Panc1 (cell line): ENCODE measurements around the gene DPH6.

Experiments
- POLR2AphosphoS5 ChIP-seq: IDR thresholded peaks from 2 replicates; pipeline ENCODE4 v1.6.1; 2012; ENCODE audit warnings: mild to moderate bottlenecking, low read depth, low read length, moderate library complexity
- TCF7L2 ChIP-seq: IDR thresholded peaks from 2 replicates; pipeline ENCODE4 v1.6.1; 2011; ENCODE audit warnings: mild to moderate bottlenecking, low read depth, low read length, inconsistent platforms
- TF ChIP-seq, protein P1 (sequence below): fragments of 450-650 bp; IDR thresholded peaks from 2 replicates; pipeline ENCODE4 v1.5.1; 2017; ENCODE audit warnings: mild to moderate bottlenecking
- TF ChIP-seq, protein P2 (sequence below), 2 experiments: IDR thresholded peaks; 2 replicates each; pipeline ENCODE4 v1.6.1; 2011 to 2012; ENCODE audit warnings: low read depth in 2 of 2, control low read depth in 1 of 2, low read length in 1 of 2, mild to moderate bottlenecking in 1 of 2, moderate library complexity in 1 of 2; ENCODE audit not compliant: insufficient read depth in 1 of 2

DNA sequence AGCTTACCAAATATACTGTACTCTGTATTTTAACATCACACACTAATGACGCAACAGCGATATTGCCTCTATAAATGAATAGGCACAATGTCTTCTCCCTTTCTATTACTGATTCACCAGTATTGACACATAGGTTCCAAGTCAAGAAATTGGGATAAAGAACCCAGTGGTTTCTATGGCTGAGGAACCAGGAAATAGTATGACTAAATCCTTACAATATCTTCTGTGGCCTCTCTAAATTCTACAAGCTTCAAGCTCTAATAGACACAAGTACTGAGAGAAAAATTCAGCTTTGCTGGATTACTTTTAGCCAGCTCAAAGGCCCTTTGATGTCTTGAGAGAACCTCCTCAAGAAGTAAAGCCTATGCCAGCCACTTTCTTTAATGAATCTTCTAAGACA lies 162.5 kb downstream of the DPH6 start:
- TF ChIP-seq, protein P1, sequence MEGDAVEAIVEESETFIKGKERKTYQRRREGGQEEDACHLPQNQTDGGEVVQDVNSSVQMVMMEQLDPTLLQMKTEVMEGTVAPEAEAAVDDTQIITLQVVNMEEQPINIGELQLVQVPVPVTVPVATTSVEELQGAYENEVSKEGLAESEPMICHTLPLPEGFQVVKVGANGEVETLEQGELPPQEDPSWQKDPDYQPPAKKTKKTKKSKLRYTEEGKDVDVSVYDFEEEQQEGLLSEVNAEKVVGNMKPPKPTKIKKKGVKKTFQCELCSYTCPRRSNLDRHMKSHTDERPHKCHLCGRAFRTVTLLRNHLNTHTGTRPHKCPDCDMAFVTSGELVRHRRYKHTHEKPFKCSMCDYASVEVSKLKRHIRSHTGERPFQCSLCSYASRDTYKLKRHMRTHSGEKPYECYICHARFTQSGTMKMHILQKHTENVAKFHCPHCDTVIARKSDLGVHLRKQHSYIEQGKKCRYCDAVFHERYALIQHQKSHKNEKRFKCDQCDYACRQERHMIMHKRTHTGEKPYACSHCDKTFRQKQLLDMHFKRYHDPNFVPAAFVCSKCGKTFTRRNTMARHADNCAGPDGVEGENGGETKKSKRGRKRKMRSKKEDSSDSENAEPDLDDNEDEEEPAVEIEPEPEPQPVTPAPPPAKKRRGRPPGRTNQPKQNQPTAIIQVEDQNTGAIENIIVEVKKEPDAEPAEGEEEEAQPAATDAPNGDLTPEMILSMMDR = no peak
- TF ChIP-seq POLR2AphosphoS5 (no peak), TCF7L2 (no peak)
- TF ChIP-seq, protein P2, sequence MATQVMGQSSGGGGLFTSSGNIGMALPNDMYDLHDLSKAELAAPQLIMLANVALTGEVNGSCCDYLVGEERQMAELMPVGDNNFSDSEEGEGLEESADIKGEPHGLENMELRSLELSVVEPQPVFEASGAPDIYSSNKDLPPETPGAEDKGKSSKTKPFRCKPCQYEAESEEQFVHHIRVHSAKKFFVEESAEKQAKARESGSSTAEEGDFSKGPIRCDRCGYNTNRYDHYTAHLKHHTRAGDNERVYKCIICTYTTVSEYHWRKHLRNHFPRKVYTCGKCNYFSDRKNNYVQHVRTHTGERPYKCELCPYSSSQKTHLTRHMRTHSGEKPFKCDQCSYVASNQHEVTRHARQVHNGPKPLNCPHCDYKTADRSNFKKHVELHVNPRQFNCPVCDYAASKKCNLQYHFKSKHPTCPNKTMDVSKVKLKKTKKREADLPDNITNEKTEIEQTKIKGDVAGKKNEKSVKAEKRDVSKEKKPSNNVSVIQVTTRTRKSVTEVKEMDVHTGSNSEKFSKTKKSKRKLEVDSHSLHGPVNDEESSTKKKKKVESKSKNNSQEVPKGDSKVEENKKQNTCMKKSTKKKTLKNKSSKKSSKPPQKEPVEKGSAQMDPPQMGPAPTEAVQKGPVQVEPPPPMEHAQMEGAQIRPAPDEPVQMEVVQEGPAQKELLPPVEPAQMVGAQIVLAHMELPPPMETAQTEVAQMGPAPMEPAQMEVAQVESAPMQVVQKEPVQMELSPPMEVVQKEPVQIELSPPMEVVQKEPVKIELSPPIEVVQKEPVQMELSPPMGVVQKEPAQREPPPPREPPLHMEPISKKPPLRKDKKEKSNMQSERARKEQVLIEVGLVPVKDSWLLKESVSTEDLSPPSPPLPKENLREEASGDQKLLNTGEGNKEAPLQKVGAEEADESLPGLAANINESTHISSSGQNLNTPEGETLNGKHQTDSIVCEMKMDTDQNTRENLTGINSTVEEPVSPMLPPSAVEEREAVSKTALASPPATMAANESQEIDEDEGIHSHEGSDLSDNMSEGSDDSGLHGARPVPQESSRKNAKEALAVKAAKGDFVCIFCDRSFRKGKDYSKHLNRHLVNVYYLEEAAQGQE (IDR thresholded peaks at IDR 0.05; ENCODE audit: insufficient read depth in 1 of 2, low read depth in 2 of 2, low read length in 1 of 2) = no peak
